Astrocyte (in vitro differentiated cells and primary cell): ENCODE data around the gene RPS6KA2.

ENCODE experiments used
- EZH2 ChIP-seq: IDR thresholded peaks from 2 replicates; pipeline ENCODE4 v1.6.1; 2012; ENCODE audit warnings: mild to moderate bottlenecking, low read length, inconsistent platforms; ENCODE audit not compliant: insufficient read depth
- TF ChIP-seq, protein P1 (sequence below): IDR thresholded peaks from 2 replicates; pipeline ENCODE4 v1.5.1; 2011; ENCODE audit warnings: low read depth, mild to moderate bottlenecking, inconsistent platforms, low read length, moderate library complexity; ENCODE audit not compliant: insufficient read depth

DNA sequence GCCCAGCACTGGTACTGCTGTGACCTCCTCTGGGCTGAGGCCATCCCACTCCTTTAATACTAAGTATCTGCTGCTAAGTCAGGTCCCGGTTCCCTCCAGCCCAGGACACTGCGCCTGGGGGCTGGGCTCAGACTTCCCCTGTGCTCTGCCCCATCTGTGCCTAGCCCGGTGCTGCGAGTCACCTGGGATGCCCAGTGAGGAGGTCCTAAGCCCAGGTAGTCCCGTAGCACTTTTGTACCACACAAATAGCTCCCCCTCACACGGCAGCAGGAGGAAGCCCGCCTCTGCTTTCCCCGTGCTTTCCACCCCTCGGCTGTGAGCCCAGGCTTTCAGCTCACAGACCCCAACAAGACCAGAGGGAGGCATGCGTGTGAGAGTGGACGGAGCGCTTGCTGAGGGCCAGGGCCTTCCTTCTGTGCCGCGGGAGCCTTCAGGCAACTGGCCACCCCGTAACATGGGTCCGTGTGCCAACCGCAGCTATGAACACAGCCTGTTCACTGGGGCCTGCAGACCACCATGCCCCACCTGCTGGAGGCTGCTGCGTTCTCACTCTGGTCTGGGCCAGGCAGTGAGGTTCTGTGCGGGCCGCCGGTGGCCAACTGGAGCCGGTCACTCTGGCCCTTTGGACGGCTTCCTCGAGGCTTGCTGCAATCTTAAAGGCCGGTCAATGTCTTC is 164.5 kb downstream of the RPS6KA2 start:
- TF ChIP-seq, protein P1, sequence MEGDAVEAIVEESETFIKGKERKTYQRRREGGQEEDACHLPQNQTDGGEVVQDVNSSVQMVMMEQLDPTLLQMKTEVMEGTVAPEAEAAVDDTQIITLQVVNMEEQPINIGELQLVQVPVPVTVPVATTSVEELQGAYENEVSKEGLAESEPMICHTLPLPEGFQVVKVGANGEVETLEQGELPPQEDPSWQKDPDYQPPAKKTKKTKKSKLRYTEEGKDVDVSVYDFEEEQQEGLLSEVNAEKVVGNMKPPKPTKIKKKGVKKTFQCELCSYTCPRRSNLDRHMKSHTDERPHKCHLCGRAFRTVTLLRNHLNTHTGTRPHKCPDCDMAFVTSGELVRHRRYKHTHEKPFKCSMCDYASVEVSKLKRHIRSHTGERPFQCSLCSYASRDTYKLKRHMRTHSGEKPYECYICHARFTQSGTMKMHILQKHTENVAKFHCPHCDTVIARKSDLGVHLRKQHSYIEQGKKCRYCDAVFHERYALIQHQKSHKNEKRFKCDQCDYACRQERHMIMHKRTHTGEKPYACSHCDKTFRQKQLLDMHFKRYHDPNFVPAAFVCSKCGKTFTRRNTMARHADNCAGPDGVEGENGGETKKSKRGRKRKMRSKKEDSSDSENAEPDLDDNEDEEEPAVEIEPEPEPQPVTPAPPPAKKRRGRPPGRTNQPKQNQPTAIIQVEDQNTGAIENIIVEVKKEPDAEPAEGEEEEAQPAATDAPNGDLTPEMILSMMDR: no peak
- TF ChIP-seq EZH2: no peak
